ENCODE measurements around the gene HMGXB3. TPM values are rescaled to one million over a fixed set of nuclear protein-coding genes. Genes with fewer than 3 reads are reported as not detected.

HMGXB3 gene
- total RNA-seq, 4 donors from 2014 or later, result 23.6 to 44.6 (median 29.4) TPM

DNA sequence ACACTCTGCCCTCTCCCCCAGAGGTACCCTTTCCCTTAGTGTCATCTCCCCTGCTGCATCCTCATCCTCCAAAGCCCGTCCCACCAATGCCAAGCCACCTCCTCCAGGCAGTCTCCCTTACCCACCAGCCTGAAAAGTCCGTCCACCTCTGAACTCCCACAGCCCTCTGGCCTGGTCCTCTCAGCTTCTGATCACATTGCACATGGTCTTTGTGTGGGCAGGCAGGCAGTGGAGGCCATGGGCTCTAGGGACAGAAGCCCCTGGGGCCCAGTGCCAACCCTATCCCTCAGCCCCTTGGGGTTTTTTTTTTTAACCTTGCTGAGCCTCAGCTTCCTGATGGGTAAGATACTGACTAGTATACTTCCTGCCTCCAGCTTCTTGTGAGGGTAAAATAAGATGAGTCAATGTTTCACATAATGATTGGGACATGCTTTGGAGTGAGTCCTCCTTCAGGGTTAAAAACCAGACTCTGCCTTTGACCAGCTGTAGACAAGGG lies 66.4 kb downstream of the HMGXB3 start:
- no peak for TF ChIP-seq CTCF (IDR thresholded peaks at IDR 0.05; ENCODE audit: low read depth)

DNA sequence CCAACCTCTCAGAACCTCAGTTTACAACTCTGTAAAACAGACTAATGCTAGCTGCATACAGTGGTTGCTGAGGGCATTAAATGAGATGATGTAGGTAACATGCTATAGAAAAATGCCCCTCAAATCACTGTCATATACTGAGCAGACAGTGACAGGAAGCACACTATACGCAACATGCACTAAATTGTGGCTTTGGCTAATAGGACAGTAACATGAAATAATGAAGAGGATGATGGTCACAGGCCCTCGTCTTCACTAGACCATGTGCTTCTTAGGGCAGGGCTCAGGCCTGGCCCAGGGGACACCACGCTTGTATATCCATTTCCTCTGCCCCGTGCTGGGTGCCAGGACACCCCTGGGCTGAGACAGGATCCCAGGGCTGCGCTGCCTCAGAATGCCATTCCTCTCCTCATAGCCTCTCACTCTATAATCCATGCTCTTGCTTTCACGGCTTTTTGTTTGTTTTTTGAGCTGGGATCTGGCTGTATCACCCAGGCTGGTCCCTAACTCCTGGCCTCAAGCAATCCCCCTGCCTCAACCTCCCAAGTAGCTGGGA lies 66.9 kb downstream of the HMGXB3 start:
- no peak for TF ChIP-seq CTCF (IDR thresholded peaks at IDR 0.05; ENCODE audit: low read depth)

DNA sequence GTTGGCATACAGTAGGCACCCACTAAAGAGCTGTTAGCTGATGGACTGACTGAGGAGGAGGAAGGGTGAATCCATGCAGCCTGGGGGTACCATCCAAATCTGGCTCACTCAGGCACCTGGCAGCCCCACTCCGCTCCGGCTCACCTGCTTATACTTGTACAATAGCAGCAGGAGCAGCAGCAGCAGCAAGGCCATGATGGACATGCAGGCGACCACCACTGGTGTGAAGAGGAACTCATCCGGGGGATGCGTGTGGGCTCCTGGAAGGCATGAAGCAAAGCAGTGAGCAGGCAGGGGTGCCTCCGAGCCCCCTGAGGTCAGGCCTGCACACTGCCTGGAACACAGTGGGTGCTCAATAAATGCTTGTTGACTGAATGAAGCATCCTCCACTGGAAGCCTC lies 67.5 kb downstream of the HMGXB3 start:
- TF ChIP-seq CTCF (IDR thresholded peaks at IDR 0.05; ENCODE audit: low read depth), result no peak

DNA sequence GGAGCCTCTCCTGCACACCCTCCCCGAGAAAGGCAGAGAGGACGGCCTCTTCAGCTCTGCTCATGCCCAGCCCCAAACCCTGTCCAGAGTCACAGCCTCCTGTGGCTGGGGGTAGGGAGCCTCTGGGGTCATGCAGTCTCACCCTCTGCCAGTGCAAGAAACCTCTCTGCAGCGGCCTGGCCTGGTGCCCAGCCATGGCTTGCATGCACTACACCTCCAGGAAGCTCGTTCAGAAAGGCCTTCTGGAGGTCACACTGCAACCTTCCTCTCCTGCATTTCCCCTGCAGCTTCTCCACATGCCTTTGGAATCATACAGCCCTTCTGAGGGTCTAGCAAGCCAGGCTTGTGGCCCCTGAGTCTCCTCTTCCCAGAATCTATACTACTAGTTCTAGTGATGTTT lies 67.9 kb downstream of the HMGXB3 start:
- TF ChIP-seq CTCF (IDR thresholded peaks at IDR 0.05; ENCODE audit: low read depth), result no peak

DNA sequence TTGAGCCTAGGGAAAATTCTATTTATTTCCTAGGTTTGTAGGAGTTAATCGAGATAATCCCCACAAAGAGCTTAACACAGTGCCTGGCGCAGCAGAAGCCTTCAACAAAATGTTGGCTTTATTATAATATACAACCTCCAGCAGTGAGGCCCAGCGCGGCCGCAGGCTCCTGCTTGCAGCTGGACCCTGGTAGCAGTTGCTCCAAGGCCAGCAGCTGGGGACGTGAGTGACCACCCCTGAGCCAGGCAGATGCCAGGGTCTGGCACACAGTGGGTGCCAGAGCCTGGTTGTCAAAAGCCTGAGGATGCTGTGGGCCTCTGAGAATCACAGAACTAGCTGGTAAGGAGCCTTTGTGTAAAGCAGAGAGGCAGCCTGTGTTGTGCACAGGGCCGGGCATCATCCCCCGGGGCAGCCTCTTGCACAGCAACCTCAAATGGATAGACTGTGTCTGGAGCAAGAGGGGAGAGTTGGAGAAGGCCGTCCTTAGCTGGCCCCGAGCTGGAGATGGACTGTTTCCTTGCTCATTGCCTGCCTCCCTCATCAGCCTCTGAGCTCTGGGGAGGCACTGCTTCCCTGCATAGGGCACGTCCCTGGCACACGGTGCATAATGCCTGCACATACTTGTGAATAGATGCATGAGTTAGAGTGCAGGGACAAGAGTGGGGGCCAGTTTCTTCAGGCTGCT lies 68.6 kb downstream of the HMGXB3 start:
- TF ChIP-seq CTCF (IDR thresholded peaks at IDR 0.05; ENCODE audit: low read depth), result no peak

GRCh38 chr5:150069672-150070627 lies 69.4 kb downstream of the HMGXB3 start:
- no peak for TF ChIP-seq CTCF (IDR thresholded peaks at IDR 0.05; ENCODE audit: low read depth)

DNA sequence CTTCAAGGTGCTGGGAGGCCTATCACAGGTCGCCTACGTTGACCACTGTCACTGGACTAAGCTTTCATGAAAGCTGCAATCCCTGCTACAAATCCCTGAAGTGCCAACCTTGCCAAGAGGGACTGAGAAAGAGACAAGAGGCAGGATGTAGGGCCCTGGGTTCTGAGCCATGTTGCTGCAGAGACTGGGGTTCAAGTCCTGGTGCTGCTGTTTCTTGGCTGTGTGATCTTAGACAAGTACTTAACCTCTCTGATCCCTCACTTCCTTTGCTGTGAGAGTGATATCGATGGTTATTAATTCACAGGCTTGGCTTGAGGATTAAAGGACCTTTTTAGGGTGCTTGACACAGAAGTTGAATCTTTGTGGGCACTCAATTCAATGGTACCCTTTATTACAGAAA lies 70.3 kb downstream of the HMGXB3 start:
- no peak for TF ChIP-seq CTCF (IDR thresholded peaks at IDR 0.05; ENCODE audit: low read depth)

Measured in subcutaneous adipose tissue (tissue), 4 donors.